Right lobe of liver (tissue), 6 donors: ENCODE measurements around the gene OR10K1. TPM values are rescaled to one million over a fixed set of nuclear protein-coding genes. Genes with fewer than 3 reads are reported as not detected.

Source experiments
- ATAC-seq, 4 donors: fragments of 200-7000 bp; cut with Tn5 transposase; one replicate each; pipeline ENCODE4 v1.9.1; 2020; ENCODE audit warnings: mild to moderate bottlenecking in 4 of 4, moderate library complexity in 4 of 4
- DNase-seq, 3 donors: peaks; one replicate each; pipeline ENCODE4 v3.0.0-alpha.2; 2020
- H3K27ac ChIP-seq, 3 donors: fragments of 200-600 bp; one replicate each; pipeline ENCODE4 v1.8.0; 2022
- H3K27me3 ChIP-seq, 2 donors: fragments of 200-600 bp; one replicate each; pipeline ENCODE4 v1.8.0; 2022
- H3K36me3 ChIP-seq, 4 donors: fragments of 200-600 bp; sonication (generic) in 1 of 4; one replicate each; pipeline versions ENCODE4 v1.5.1 to v1.8.0; 2017 to 2022; ENCODE audit warnings: control low read depth in 1 of 4
- H3K4me1 ChIP-seq, 4 donors: fragments of 200-600 bp; sonication (generic) in 1 of 4; one replicate each; pipeline versions ENCODE4 v1.5.1 to v1.8.0; 2017 to 2022; ENCODE audit warnings: control low read depth in 1 of 4
- H3K4me3 ChIP-seq, 3 donors: fragments of 200-600 bp; one replicate each; pipeline ENCODE4 v1.8.0; 2022
- H3K9me3 ChIP-seq, 4 donors: fragments of 200-600 bp; sonication (generic) in 1 of 4; one replicate each; pipeline versions ENCODE4 v1.5.1 to v1.8.0; 2017 to 2022; ENCODE audit warnings: control low read depth in 1 of 4
- CTCF ChIP-seq, 4 donors: fragments of 200-600 bp in 3 of 4; fragments of 450-650 bp in 1 of 4; IDR thresholded peaks; one replicate each; pipeline versions ENCODE4 v1.5.1 to v1.8.0; 2016 to 2022; ENCODE audit warnings: antibody characterized with exemption in 4 of 4, mild to moderate bottlenecking in 2 of 4
- POLR2A ChIP-seq: fragments of 450-650 bp; IDR thresholded peaks from one replicate; pipeline ENCODE4 v1.6.1; 2017; ENCODE audit warnings: antibody characterized with exemption, mild to moderate bottlenecking
- WGBS: methylation state at CpG from one replicate; pipeline ENCODE4 v1.1.6; 2018; ENCODE audit warnings: low coverage, low lambda C conversion rate; ENCODE audit not compliant: insufficient coverage; ENCODE audit errors: missing lambda C conversion rate; 5-methylcytosine and 5-hydroxymethylcytosine counted together
- intact Hi-C, 2 donors: fragments of 100-400 bp; cut with DNase I; formaldehyde crosslinking; loops; one replicate each; pipeline versions ENCODE4 v1.11.2 to v1.14.1; 2022
- total RNA-seq, 6 experiments: library from RNA; depleted of rRNA in 2 of 6; stranded (reverse); fragments of >200 nt in 2 of 6; fragmentation: NEBNext Ultra II Directional in 3 of 6; extraction: Animal tissue kit (Norgen Biotek cat#: 25700) in 3 of 6; gene quantifications; one replicate each; pipeline versions ENCODE4 v1.1.0 to v1.2.4, GENCODE V29; 2016 to 2023
- donor health status: DM: no; HTN: yes; CAD: no.
- donor health status: DM: no; HTN: no; CAD: no.
- donor health status: DM: no; HTN: no; CAD: no.
- donor health status: DM: no; HTN: yes; CAD: no.
- donor health status: DM: no; HTN: yes; CAD: no.

OR10K1 gene
- total RNA-seq, 6 experiments from 2014 or later: not detected

- TF ChIP-seq CTCF (IDR thresholded peaks at IDR 0.05) (no peak), POLR2A (no peak)
- no peaks in the 10 kb centered on the region for H3K27me3 ChIP-seq
- no peaks in the 10 kb centered on the region for H3K9me3 ChIP-seq
- no peaks in the 10 kb centered on the region for H3K4me1 ChIP-seq
- ATAC-seq (no peak), DNase-seq (no peak)
- intact Hi-C loops: no loop called here
- no peak overlapping the region for H3K4me3 ChIP-seq
- H3K36me3 ChIP-seq: no peaks in the 10 kb centered on the region
- H3K27ac ChIP-seq: no peak overlapping the region
Observed at GRCh38 chr1:158457246-158457645, 4.4 kb upstream of the OR10K1 start.

GRCh38 chr1:158458263-158458662 lies 3.4 kb upstream of the OR10K1 start:
- intact Hi-C loops: no loop called here
- H3K27ac ChIP-seq: no peak overlapping the region
- no peak for TF ChIP-seq POLR2A
- H3K4me1 ChIP-seq: no peaks in the 10 kb centered on the region
- DNase-seq (no peak), ATAC-seq (no peak)
- H3K36me3 ChIP-seq: no peaks in the 10 kb centered on the region
- H3K4me3 ChIP-seq: no peak overlapping the region
- no peaks in the 10 kb centered on the region for H3K27me3 ChIP-seq
- H3K9me3 ChIP-seq: no peaks in the 10 kb centered on the region

- Histone ChIP-seq H3K4me3 (no peak within 1 kb of the TSS), H3K4me1 (no peaks in the 10 kb centered on the region), H3K36me3 (no peaks in the 10 kb centered on the region), H3K27ac (no peak within 1 kb of the TSS), H3K9me3 (no peaks in the 10 kb centered on the region), H3K27me3 (no peaks in the 10 kb centered on the region)
- TF ChIP-seq CTCF (IDR thresholded peaks at IDR 0.05): no peak
- no peak for TF ChIP-seq POLR2A
- ATAC-seq: no peak
- intact Hi-C loops: no loop called here
- no peak for DNase-seq
Observed at GRCh38 chr1:158471920-158472319, 10.3 kb downstream of the OR10K1 start, which contains the start of gene OR10R2. OR10R2 (plus strand) TSS chr1:158472220; CDS start chr1:158472326, 106 bp downstream.

GRCh38 chr1:158485455-158485854 lies 23.8 kb downstream of the OR10K1 start:
- intact Hi-C loops: no loop called here
- TF ChIP-seq POLR2A (no peak), CTCF (IDR thresholded peaks at IDR 0.05) (no peak)
- H3K36me3 ChIP-seq: no peaks in the 10 kb centered on the region
- H3K27ac ChIP-seq: no peak overlapping the region
- WGBS: 21% methylated on average over 2 of the region's 2 CpGs
- H3K27me3 ChIP-seq: no peaks in the 10 kb centered on the region
- H3K4me3 ChIP-seq: no peak overlapping the region
- no peaks in the 10 kb centered on the region for H3K9me3 ChIP-seq
- ATAC-seq: no peak
- no peaks in the 10 kb centered on the region for H3K4me1 ChIP-seq
- DNase-seq: no peak

GRCh38 chr1:158491316-158491715 lies 29.7 kb downstream of the OR10K1 start:
- ATAC-seq (no peak), DNase-seq (no peak)
- WGBS: 45% methylated on average over 3 of the region's 3 CpGs
- Histone ChIP-seq H3K9me3 (no peaks in the 10 kb centered on the region), H3K4me1 (no peaks in the 10 kb centered on the region), H3K36me3 (no peaks in the 10 kb centered on the region), H3K4me3 (no peak overlapping the region), H3K27ac (no peak overlapping the region), H3K27me3 (no peaks in the 10 kb centered on the region)
- intact Hi-C loops: no loop called here
- TF ChIP-seq POLR2A (no peak), CTCF (IDR thresholded peaks at IDR 0.05) (no peak)
